OCI-LY7 (cell line): ENCODE measurements around the gene SUOX.

ENCODE experiments used
- CTCF ChIP-seq: fragments of 200-600 bp; sonication (generic); conservative IDR thresholded peaks from 2 replicates; pipeline ENCODE4 v1.5.1; 2014; ENCODE audit warnings: mild to moderate bottlenecking, antibody characterized with exemption, low read length, moderate library complexity, mixed read lengths
- EZH2phosphoT487 ChIP-seq: fragments of 200-600 bp; sonication (generic); IDR thresholded peaks from 2 replicates; pipeline ENCODE4 v1.6.1; 2018; ENCODE audit warnings: low read depth, borderline replicate concordance, mild to moderate bottlenecking, mixed run types, antibody characterized with exemption, low read length, moderate library complexity, mixed read lengths

- no peak for TF ChIP-seq CTCF
- no peak for TF ChIP-seq EZH2phosphoT487
Measured at GRCh38 chr12:56013482-56013881, 16.4 kb downstream of the SUOX start.
